GM19025 (cell line): ENCODE data around the gene TRRAP.

Experiments used
- ATAC-seq: cut with Tn5 transposase; IDR thresholded peaks from one replicate; pipeline ENCODE4 v1.9.1; 2021; ENCODE audit warnings: mild to moderate bottlenecking, low read depth, moderate library complexity; ENCODE audit not compliant: unreplicated experiment

The TRRAP gene

GRCh38 chr7:98887038-98887437 is 8.7 kb downstream of the TRRAP start:
- no peak for ATAC-seq

DNA sequence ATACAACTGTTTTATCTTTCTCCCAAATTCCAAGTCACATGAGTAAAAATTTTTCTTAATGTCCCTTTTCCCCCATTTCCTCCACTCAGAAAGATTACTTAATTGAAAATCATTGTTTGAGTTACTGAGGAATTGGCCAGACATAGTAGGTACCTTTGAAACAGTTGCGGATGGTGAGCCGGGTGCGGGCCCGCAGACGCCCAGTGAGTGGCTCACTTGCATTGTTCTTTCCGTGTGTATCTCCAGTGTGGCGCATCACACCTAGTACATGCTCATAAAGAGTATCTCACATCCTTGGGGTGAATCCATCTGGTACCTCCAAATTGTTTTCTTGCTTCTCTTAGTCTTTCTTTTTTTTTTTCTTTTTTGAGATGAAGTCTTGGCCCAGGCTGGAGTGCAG is 14.3 kb downstream of the TRRAP start:
- no peak for ATAC-seq

DNA sequence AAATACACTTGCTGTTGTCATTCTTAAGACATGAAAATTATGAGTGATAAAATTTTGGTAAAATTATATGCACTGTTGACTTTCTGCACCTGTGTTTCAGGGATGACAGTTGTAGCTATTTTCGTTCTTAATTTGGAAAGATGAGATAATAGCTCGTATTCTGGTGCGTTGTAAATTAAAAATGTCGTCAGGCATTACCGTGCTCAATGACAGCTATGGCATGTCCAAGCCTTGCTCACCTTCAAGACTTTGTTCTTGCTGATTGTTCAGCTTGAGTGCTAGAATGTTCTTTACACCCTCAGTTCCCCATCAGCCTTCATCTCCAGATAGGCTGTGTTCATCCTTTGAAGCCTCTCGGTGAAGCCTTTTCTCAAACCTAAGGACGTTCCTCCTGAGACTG is 21.5 kb downstream of the TRRAP start:
- ATAC-seq = no peak

- no peak for ATAC-seq
Measured at GRCh38 chr7:98900815-98901214, 22.5 kb downstream of the TRRAP start.

DNA sequence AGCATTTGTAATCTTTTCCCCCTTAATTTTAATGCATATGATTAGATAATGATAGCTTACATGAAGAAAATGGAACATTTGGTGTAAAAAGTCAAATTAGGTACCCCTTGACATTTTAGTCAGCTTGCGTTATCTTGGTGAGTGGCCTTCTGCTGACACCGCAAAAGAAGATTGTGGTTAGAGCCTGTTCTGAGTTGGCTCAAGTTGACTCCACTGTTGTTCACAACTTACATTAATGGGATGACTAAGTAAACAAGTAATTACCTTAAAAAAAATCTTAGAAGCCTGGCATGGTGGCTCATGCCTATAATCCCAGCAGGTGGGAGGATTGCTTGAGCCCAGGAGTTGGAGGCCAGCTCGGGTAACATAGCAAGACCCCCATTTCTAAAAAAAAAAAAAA is 24.2 kb downstream of the TRRAP start:
- no peak for ATAC-seq

DNA sequence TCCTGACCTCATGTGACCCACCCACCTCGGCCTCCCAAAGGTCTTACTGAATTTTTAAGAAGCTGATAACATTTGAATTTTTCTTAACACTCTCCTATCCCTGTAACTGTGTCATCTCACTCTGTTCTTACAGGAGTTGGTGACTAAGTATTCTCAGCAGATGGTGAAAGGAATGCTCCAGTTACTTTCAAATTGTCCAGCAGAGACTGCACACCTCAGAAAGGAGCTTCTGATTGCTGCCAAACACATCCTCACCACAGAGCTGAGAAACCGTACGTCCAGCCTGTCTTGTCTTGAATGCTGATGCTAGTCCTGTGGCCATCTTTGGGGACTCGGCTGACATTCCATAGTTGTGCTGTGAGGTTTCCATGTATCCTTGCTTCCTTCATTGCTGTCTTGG is 24.9 kb downstream of the TRRAP start:
- no peak for ATAC-seq

DNA sequence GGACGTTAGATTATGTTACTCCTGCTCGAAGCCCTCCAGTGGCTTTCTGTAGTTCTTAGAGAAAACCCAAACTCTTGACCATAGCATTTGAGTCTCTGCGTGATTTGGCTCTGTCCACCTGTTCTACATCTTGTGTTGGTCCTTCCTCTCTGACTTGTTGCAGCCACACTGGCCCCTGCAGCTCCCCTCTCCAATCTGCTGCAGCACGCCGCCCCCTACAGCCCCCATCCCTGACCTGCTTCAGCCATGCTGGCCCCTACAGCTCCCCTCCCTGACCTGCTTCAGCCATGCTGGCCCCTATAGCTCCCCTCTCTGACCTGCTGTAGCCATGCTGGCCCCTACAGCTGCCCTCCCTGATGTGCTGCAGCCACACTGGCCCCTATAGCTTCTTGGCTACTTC is 29.2 kb downstream of the TRRAP start:
- no peak for ATAC-seq

GRCh38 chr7:98908585-98908984 is 30.3 kb downstream of the TRRAP start:
- no peak for ATAC-seq

- no peak for ATAC-seq
Measured at GRCh38 chr7:98909487-98909886, 31.2 kb downstream of the TRRAP start.

- no peak for ATAC-seq
Measured at GRCh38 chr7:98910427-98910826, 32.1 kb downstream of the TRRAP start.

GRCh38 chr7:98911916-98912315 is 33.6 kb downstream of the TRRAP start:
- ATAC-seq = no peak

DNA sequence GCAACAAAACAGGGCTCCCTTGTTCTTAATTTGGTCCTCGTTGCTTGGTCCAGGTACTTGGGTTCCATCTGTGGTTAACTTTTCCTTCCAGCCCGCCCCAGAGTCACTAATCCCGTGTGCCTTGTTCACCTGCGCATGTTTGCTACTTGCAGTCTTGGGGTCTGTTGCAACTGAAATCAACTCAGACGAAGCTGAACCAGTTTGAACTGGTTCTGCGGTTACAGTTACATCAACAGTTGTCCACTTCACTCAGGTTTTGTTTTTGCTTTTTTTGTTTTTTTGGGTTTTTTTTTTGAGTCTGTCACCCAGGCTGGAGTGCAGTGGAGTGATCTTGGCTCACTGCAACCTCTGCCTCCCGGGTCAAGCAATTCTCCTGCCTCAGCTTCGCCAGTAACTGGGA is 34.7 kb downstream of the TRRAP start:
- no peak for ATAC-seq

GRCh38 chr7:98913612-98914011 is 35.3 kb downstream of the TRRAP start:
- ATAC-seq = no peak

DNA sequence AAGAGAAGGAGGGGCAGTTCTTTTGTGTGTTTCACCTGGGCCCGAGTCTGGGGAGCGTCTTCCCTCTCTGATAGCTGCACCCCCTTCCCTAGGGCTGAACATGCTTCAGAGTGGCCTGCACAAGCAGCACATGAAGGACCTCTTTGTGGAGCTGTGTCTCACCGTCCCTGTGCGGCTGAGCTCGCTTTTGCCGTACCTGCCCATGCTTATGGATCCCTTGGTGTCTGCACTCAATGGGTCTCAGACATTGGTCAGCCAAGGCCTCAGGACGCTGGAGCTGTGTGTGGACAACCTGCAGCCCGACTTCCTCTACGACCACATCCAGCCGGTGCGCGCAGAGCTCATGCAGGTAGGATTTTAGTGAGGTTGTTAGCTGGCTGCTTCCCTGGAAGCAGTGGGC is 39.0 kb downstream of the TRRAP start:
- no peak for ATAC-seq

DNA sequence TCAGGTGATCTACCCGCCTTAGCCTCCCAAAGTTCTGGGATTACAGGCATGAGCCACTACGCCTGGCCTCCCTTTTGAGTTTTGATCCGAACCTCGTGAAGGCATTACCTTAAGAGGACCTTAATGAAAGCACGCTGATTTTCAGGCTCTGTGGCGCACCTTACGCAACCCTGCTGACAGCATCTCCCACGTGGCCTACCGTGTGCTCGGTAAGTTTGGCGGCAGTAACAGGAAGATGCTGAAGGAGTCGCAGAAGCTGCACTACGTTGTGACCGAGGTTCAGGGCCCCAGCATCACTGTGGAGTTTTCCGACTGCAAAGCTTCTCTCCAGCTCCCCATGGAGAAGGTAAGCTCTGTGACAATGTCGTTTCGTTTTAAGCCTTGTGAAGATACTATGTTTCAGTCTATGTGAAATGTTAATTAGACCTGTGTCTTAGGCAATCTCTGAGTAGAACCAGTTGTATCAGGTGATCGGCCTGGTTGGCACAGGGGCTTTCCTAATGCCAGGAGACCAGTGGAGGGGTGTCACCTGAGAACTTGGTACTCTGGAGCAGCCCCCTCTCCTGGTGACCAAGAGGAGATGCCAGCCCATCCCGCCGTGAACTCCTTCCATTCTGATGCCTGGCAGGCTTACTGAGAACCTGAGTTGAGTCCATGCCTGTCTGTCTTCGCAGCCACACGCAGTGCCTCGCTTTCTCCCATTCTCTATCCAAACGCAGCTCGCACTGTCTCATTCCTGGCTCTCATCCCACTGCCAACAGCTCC is 43.5 kb downstream of the TRRAP start:
- no peak for ATAC-seq

- ATAC-seq = no peak
Measured at GRCh38 chr7:98922392-98923187, 44.3 kb downstream of the TRRAP start.

- no peak for ATAC-seq
Measured at GRCh38 chr7:98923512-98923911, 45.2 kb downstream of the TRRAP start.

DNA sequence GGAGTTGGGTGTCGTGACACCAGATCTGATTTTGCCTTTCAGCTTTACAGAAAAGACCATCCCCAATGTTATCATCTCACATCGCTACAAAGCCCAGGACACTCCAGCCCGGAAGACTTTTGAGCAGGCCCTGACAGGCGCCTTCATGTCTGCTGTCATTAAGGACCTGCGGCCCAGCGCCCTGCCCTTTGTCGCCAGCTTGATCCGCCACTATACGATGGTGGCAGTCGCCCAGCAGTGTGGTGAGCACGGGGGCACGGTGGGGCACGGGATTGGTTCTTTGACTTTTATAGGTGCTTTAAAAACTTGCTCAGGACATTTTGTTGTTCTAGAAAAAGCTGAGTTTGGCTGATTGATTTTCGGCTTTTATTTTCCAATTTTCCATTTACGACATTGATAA is 48.8 kb downstream of the TRRAP start:
- no peak for ATAC-seq

DNA sequence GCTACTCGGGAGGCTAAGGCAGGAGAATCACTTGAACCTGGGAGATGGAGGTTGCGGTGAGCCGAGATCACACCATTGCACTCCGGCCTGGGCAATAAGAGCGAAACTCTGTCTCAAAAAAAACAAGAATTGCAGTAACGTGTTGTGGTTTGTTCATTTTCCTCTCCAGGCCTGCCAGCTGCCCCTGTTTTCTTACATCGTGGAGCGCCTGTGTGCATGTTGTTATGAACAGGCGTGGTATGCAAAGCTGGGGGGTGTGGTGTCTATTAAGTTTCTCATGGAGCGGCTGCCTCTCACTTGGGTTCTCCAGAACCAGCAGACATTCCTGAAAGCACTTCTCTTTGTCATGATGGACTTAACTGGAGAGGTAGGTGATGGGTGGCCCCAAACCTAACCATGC is 52.1 kb downstream of the TRRAP start:
- peak; percentile 35 for ATAC-seq

- ATAC-seq = peak; percentile 92
Measured at GRCh38 chr7:98930921-98931320, 52.6 kb downstream of the TRRAP start.

GRCh38 chr7:98933321-98933720 is 55.0 kb downstream of the TRRAP start:
- ATAC-seq = no peak

GRCh38 chr7:98934267-98934666 is 55.9 kb downstream of the TRRAP start:
- no peak for ATAC-seq
